Bronchial epithelial cell (primary cell): Measurements from ENCODE around the gene SLC12A4. TPM values are rescaled to one million over a fixed set of nuclear protein-coding genes. Genes with fewer than 3 reads are reported as not detected.

Experiments used
- DNase-seq: peaks from one replicate; pipeline ENCODE4 v3.0.0-alpha.2; 2010; ENCODE audit warnings: low read depth
- FAIRE-seq: peaks from 2 replicates; lab custom pipeline; 2011; peaks lifted over from hg19 to GRCh38; lab: Jason Lieb, UNC
- H3K27me3 ChIP-seq: 2 replicates; pipeline ENCODE4 v1.5.1; 2011; ENCODE audit warnings: low read length; ENCODE audit not compliant: control insufficient read depth, insufficient read depth
- H3K36me3 ChIP-seq: 2 replicates; pipeline ENCODE4 v1.5.1; 2011; ENCODE audit warnings: low read length; ENCODE audit not compliant: control insufficient read depth, insufficient read depth
- H3K4me3 ChIP-seq: 2 replicates; pipeline ENCODE4 v1.5.1; 2011; ENCODE audit warnings: mild to moderate bottlenecking, low read depth, low read length, control low read depth
- total RNA-seq: library from RNA; depleted of rRNA; stranded (reverse); fragments of >200 nt; gene quantifications from 2 replicates; pipeline ENCODE4 v1.2.1, GENCODE V29; 2014
- TF ChIP-seq, protein P1 (sequence below): IDR thresholded peaks from 2 replicates; pipeline ENCODE4 v1.5.1; 2011; ENCODE audit warnings: mild to moderate bottlenecking, moderate library complexity, low read length, control low read depth, inconsistent platforms; ENCODE audit not compliant: insufficient read depth, severe bottlenecking

SLC12A4 gene
- total RNA-seq, 1 donor from 2014 or later: 20.5 TPM

DNA sequence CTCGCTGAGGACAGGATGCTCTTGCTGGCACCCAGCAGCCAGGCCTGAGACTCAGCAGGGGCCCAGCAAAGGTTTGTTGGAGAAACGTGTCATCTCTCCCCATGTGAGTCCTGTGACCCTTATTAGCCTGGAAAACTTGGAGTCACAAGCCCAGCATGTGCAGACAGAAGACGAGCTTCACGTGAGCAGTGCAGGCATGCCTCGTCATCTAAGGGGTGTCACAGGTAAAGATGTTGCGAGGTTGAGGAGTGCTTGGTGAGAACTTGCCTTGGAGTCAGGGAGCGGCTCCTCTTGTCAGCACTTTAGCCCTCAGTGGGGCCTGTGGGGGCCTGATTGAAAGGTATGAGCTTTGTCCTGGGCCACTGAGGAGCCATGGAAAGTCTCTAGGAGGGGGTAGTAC lies 34.6 kb downstream of the SLC12A4 start:
- Histone ChIP-seq H3K36me3 (peaks cover 5% of the 10 kb centered on the region), H3K27me3 (no peaks in the 10 kb centered on the region), H3K4me3 (no peak overlapping the region)
- no peak for DNase-seq
- TF ChIP-seq, protein P1, sequence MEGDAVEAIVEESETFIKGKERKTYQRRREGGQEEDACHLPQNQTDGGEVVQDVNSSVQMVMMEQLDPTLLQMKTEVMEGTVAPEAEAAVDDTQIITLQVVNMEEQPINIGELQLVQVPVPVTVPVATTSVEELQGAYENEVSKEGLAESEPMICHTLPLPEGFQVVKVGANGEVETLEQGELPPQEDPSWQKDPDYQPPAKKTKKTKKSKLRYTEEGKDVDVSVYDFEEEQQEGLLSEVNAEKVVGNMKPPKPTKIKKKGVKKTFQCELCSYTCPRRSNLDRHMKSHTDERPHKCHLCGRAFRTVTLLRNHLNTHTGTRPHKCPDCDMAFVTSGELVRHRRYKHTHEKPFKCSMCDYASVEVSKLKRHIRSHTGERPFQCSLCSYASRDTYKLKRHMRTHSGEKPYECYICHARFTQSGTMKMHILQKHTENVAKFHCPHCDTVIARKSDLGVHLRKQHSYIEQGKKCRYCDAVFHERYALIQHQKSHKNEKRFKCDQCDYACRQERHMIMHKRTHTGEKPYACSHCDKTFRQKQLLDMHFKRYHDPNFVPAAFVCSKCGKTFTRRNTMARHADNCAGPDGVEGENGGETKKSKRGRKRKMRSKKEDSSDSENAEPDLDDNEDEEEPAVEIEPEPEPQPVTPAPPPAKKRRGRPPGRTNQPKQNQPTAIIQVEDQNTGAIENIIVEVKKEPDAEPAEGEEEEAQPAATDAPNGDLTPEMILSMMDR: no peak
- no peak for FAIRE-seq

DNA sequence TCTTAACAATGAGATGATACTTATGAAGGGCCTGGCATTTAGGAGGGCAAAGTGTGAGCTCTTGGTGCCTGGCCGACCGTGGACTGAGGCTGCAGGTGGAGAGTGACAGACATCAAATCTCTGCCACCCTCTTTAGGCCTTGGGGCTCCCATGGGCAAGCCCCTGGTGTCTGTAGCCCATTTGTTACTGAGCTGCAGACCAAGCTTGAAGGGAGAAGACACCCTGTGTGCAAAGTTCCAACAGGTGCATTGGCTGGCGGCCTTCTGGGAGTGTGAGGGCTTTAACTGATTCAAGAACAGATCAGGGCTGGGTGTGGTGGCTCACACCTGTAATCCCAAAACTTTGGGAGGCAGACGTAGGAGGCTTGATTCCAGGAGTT lies 36.0 kb downstream of the SLC12A4 start:
- DNase-seq (no peak), FAIRE-seq (no peak)
- TF ChIP-seq, protein P1: no peak
- Histone ChIP-seq H3K27me3 (no peaks in the 10 kb centered on the region), H3K4me3 (no peak overlapping the region), H3K36me3 (peaks cover 10% of the 10 kb centered on the region)

DNA sequence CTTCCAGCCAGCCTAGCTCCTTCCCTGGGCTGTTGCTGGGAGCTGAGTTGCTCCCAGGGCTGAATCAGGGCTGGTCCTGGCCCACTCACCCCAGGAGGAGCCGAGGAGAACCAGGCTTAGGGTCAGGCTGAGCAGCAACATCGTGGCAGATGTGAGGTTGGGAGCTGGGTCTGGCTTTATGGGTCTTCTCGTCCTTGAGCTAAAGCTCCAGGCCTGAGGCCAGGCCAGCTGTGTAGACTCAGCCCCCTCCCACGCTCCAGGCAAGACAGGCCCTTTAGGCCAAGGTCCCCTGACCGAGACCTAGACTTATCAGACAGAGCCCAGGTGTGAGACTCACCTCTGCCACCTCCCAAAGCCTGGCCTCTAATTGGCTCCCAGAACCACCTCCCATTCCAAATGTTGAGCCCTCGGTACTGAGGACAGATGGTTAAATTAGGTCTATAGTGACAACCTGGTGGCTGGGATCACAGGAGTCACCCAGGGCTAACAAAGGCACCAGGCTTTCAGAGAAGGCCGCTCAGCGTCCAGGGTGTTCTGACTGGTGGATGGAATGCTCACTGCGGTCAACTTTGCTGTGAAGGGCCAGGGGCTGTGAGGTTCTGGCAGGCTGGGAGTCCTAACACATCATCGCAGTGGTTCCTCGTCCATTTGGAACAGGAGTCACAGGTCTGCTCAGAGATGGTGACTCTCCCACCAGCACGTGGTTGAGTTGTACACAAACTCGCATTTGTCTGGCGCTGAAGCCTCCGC lies 36.5 kb downstream of the SLC12A4 start, which contains the start of gene CTRL:
Gene CTRL (minus strand): TSS at position 151 of the 750 bp plus-strand sequence. CDS start 10 bp downstream, at position 141.
- TF ChIP-seq, protein P1: no peak
- no peaks in the 10 kb centered on the region for H3K27me3 ChIP-seq
- peaks cover 13% of the 10 kb centered on the region for H3K36me3 ChIP-seq
- FAIRE-seq (no peak), DNase-seq (no peak)
- H3K4me3 ChIP-seq: no peak within 1 kb of the TSS

DNA sequence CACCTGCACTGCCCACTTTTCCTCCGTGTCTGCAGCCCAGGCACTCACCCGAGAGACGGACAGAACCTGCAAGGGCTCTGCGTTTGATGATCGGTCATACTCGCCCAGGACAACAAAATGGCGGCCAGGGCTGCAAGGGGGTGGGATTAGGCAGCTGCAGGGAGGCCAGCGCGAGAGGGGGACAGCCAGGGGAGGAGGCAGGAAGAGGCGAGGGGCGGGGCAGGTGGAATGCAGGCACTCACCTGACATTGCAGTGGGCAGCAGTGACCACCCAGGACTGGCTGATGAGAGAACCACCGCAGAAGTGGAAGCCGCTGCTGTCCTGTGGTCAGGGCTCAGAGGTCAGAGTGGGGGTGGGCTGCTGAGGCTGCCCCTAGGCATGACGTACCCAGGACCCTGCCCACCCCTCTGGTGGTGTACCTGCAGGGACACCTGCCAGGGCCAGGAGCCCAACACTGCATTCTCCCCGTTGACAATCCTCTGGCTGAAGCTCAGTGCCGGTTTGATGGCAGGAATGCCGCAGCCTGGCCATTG lies 37.7 kb downstream of the SLC12A4 start:
- TF ChIP-seq, protein P1: no peak
- H3K36me3 ChIP-seq: peaks cover 13% of the 10 kb centered on the region
- no peak overlapping the region for H3K4me3 ChIP-seq
- no peak for DNase-seq
- no peaks in the 10 kb centered on the region for H3K27me3 ChIP-seq
- FAIRE-seq: no peak

DNA sequence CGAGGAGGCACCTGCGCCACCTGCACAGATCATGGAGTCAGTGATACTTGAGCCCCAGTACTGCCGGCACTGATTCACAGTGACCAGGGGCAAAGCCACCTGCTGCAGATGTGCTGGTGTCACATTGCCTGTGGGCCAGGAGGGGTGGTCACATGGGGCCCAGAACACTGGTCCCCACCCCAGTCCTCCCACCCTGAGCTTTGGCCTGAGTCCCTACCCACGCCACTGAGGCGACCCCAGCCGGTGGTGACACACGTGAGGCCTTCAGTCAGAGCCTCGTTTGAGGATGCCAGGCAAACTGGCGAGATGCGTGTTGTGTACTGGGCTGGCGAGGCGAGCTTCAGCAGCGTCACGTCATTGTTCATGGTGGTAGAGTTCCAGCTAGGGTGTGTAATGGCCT lies 38.2 kb downstream of the SLC12A4 start:
- TF ChIP-seq, protein P1: no peak
- FAIRE-seq: no peak
- Histone ChIP-seq H3K4me3 (no peak overlapping the region), H3K27me3 (no peaks in the 10 kb centered on the region), H3K36me3 (peaks cover 13% of the 10 kb centered on the region)
- no peak for DNase-seq
